Measurements from ENCODE around the gene EVA1A. TPM values are rescaled to one million over a fixed set of nuclear protein-coding genes. Genes with fewer than 3 reads are reported as not detected.
A peak's percentile ranks its signal among the peaks of the same experiment; 100 is the strongest.

EVA1A gene
- total RNA-seq, 4 donors from 2014 or later: 0.16 to 2.4 (median 0.82) TPM

DNA sequence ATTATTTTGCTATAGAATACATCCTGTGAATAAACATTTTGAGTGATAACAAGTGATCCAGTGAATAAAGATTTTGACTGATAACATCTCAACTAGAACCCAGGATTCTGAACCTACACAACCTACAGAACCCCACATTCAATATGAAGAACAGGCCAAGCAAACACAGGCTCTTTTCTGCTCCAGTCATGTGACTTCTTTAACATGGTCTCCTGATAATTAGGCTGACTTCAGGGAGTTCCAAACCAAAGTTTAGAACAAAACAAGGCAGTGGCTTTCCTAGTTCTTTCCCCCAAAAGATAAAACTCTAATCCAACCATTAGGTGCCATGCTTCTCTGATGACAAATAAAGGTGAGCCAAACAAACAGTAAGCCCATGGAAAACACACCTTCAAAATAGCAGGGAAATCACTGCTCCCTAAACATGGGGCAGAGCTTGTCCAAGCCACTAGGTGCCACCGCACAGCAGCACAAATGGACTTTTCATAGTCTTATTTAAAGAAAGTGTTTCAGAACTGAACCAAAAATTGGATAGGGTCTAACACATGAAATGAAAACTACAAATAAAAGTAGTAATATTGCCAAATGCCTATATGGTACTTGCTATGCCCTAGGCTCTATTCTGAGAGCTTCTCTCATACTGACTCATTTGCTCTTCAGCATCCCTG lies 95.3 kb downstream of the EVA1A start:
- H3K4me1 ChIP-seq: no peaks in the 10 kb centered on the region
- in situ Hi-C loops (cut with MboI; ENCODE audit: low sequenced_read_pairs in 4 of 4) (loop anchor here in 2 of 4 donors (10.0 to 25.0 kb wide), 2 partner anchors 139 to 147 kb away; no protein-coding TSS in a partner anchor), intact Hi-C loops (cut with DNase I; ENCODE audit: low total_unique reads) (no loop called here)
- H3K27me3 ChIP-seq: no peaks in the 10 kb centered on the region
- ATAC-seq (no peak), DNase-seq (no peak)
- no peak overlapping the region for H3K4me3 ChIP-seq
- TF ChIP-seq, protein P1, sequence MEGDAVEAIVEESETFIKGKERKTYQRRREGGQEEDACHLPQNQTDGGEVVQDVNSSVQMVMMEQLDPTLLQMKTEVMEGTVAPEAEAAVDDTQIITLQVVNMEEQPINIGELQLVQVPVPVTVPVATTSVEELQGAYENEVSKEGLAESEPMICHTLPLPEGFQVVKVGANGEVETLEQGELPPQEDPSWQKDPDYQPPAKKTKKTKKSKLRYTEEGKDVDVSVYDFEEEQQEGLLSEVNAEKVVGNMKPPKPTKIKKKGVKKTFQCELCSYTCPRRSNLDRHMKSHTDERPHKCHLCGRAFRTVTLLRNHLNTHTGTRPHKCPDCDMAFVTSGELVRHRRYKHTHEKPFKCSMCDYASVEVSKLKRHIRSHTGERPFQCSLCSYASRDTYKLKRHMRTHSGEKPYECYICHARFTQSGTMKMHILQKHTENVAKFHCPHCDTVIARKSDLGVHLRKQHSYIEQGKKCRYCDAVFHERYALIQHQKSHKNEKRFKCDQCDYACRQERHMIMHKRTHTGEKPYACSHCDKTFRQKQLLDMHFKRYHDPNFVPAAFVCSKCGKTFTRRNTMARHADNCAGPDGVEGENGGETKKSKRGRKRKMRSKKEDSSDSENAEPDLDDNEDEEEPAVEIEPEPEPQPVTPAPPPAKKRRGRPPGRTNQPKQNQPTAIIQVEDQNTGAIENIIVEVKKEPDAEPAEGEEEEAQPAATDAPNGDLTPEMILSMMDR (IDR thresholded peaks at IDR 0.05 in 4 of 5, conservative IDR thresholded peaks at IDR 0.05 in 1 of 5): no peak
- no peak for TF ChIP-seq POLR2A (IDR thresholded peaks at IDR 0.05)
- H3K27ac ChIP-seq: no peak overlapping the region
- no peaks in the 10 kb centered on the region for H3K9me3 ChIP-seq
- H3K36me3 ChIP-seq: no peaks in the 10 kb centered on the region

DNA sequence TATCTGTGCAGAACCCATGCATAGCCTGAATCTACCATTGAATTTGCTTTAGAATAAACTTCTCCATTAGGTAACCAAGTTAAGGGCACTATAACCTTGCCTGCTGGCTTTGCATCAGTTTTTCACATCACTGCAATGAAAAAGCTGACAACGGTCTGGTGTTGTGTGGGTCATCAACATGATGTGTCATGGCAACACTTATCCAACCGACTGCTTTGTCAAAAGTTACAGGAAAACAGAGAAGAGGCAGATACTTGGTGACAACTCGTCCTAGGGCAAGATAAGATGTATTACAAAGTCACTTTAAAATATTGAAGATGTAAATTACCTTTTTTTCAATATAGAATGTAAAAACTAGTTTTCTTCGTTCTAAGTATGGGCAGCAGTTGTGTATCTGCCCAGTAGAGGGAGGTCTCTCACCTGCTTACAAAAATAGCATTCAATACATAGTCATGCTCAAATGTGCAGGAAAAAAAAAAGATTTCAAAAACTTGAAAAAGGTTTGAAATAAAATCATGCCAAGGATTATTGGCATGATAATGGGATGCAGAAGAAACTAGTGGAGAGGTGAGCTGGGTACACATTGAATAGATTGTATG lies 96.3 kb downstream of the EVA1A start:
- in situ Hi-C loops (cut with MboI; ENCODE audit: low sequenced_read_pairs in 4 of 4): loop anchor here in 2 of 4 donors (10.0 to 25.0 kb wide), 2 partner anchors 140 to 148 kb away; no protein-coding TSS in a partner anchor
- Histone ChIP-seq H3K9me3 (no peaks in the 10 kb centered on the region), H3K27me3 (no peaks in the 10 kb centered on the region), H3K4me1 (no peaks in the 10 kb centered on the region), H3K36me3 (no peaks in the 10 kb centered on the region), H3K27ac (no peak overlapping the region), H3K4me3 (no peak overlapping the region)
- DNase-seq: no peak
- ATAC-seq: no peak
- intact Hi-C loops (cut with DNase I; ENCODE audit: low total_unique reads): no loop called here
- TF ChIP-seq, protein P1 (IDR thresholded peaks at IDR 0.05 in 4 of 5, conservative IDR thresholded peaks at IDR 0.05 in 1 of 5): peak in 3 of 5 experiments; percentile 18 to 52 (median 47)
- no peak for TF ChIP-seq POLR2A (IDR thresholded peaks at IDR 0.05)

DNA sequence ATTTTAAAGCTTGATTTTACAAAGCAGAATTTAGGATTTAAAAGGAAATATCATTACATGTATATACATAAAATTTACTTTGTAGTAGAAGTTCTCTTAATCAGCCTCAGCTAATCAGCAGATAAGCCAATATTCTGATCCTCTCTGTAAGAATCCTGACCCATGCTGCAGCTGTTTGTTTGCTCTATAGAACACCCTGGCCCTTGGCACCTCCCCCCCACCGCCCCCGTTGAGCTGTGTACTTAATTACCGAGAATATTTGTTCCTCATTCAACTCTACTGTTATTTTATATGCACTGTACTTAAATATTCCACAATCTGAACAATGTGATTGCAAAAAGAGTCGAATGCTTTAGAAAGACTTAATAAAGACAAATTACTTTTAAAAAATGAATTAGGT lies 98.0 kb downstream of the EVA1A start:
- Histone ChIP-seq H3K9me3 (no peaks in the 10 kb centered on the region), H3K27ac (no peak overlapping the region), H3K4me3 (no peak overlapping the region), H3K27me3 (no peaks in the 10 kb centered on the region), H3K36me3 (no peaks in the 10 kb centered on the region), H3K4me1 (no peaks in the 10 kb centered on the region)
- intact Hi-C loops (cut with DNase I; ENCODE audit: low total_unique reads) (no loop called here), in situ Hi-C loops (cut with MboI; ENCODE audit: low sequenced_read_pairs in 4 of 4) (loop anchor here in 2 of 4 donors (10.0 to 25.0 kb wide), 2 partner anchors 142 to 150 kb away; no protein-coding TSS in a partner anchor)
- ATAC-seq: no peak
- no peak for DNase-seq
- TF ChIP-seq, protein P1 (IDR thresholded peaks at IDR 0.05 in 4 of 5, conservative IDR thresholded peaks at IDR 0.05 in 1 of 5): no peak
- no peak for TF ChIP-seq POLR2A (IDR thresholded peaks at IDR 0.05)

DNA sequence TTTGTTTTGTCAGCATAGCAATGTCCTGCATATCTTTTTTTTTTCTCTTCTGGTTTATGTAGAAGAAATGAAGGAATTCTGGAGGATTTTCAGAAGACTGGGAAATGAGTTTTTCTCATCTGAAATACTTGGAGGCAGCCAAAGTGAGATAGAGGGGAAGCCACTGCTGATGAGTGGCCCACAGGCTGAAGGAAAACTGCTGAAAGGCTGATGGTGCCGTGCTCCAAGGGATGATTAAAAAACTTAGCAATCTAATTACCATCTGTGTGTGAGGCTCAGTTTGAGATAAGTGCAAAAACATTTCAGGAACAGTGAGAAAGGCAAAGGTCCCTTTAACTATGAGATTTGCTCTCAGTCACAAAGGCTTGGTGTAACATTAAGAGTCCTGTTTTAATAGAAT lies 98.5 kb downstream of the EVA1A start:
- ATAC-seq (no peak), DNase-seq (no peak)
- Histone ChIP-seq H3K4me3 (no peak overlapping the region), H3K27me3 (no peaks in the 10 kb centered on the region), H3K36me3 (no peaks in the 10 kb centered on the region), H3K27ac (no peak overlapping the region), H3K9me3 (no peaks in the 10 kb centered on the region), H3K4me1 (no peaks in the 10 kb centered on the region)
- in situ Hi-C loops (cut with MboI; ENCODE audit: low sequenced_read_pairs in 4 of 4) (loop anchor here in 2 of 4 donors (10.0 to 25.0 kb wide), 2 partner anchors 143 to 150 kb away; no protein-coding TSS in a partner anchor), intact Hi-C loops (cut with DNase I; ENCODE audit: low total_unique reads) (no loop called here)
- TF ChIP-seq, protein P1 (IDR thresholded peaks at IDR 0.05 in 4 of 5, conservative IDR thresholded peaks at IDR 0.05 in 1 of 5): no peak
- no peak for TF ChIP-seq POLR2A (IDR thresholded peaks at IDR 0.05)
